GM19455 (cell line): ENCODE measurements around the gene TSSK6.

ENCODE experiments used
- ATAC-seq: cut with Tn5 transposase; IDR thresholded peaks from one replicate; pipeline ENCODE4 v1.9.1; 2021; ENCODE audit not compliant: unreplicated experiment

TSSK6 gene

GRCh38 chr19:19544954-19545591, 29.7 kb upstream of the TSSK6 start:
- ATAC-seq = no peak

- no peak for ATAC-seq
These were observed 29.1 kb upstream of the TSSK6 start for GRCh38 chr19:19544257-19544953.

- no peak for ATAC-seq
These were observed 28.3 kb upstream of the TSSK6 start for GRCh38 chr19:19543640-19544039.

- ATAC-seq = no peak
These were observed 27.8 kb upstream of the TSSK6 start for GRCh38 chr19:19543101-19543500.

GRCh38 chr19:19542507-19542906, 27.2 kb upstream of the TSSK6 start:
- no peak for ATAC-seq

- no peak for ATAC-seq
These were observed 26.3 kb upstream of the TSSK6 start for GRCh38 chr19:19541616-19542015.

- ATAC-seq = no peak
These were observed 25.6 kb upstream of the TSSK6 start for GRCh38 chr19:19540715-19541515.

GRCh38 chr19:19540064-19540714, 24.8 kb upstream of the TSSK6 start:
- ATAC-seq = no peak

GRCh38 chr19:19539698-19540063, 24.3 kb upstream of the TSSK6 start:
- ATAC-seq = no peak

GRCh38 chr19:19538785-19539166, 23.4 kb upstream of the TSSK6 start:
- ATAC-seq = no peak

- no peak for ATAC-seq
These were observed 22.9 kb upstream of the TSSK6 start, which contains the start of gene CILP2 for GRCh38 chr19:19538061-19538784. Gene CILP2, plus strand, starts transcription at chr19:19538265. Its CDS starts 85 bp downstream, at chr19:19538350.

GRCh38 chr19:19537075-19538048, 22.0 kb upstream of the TSSK6 start:
- no peak for ATAC-seq

- no peak for ATAC-seq
These were observed 20.2 kb upstream of the TSSK6 start for GRCh38 chr19:19535311-19536191.

GRCh38 chr19:19534556-19535265, 19.4 kb upstream of the TSSK6 start:
- no peak for ATAC-seq

- no peak for ATAC-seq
These were observed 18.5 kb upstream of the TSSK6 start for GRCh38 chr19:19533841-19534240.

- no peak for ATAC-seq
These were observed 17.7 kb upstream of the TSSK6 start for GRCh38 chr19:19532806-19533701.
